Liver (tissue), 9 donors: ENCODE measurements around the gene MID1. TPM values are rescaled to one million over a fixed set of nuclear protein-coding genes. Genes with fewer than 3 reads are reported as not detected.
A peak's percentile ranks its signal among the peaks of the same experiment; 100 is the strongest.

Experiments
- DNase-seq: peaks from one replicate; pipeline ENCODE4 v3.0.0-alpha.2; 2017; ENCODE audit warnings: low spot score
- H3K27ac ChIP-seq, 2 donors: one replicate each; pipeline ENCODE4 v1.7.0; 2013; ENCODE audit warnings: inconsistent platforms in 2 of 2, low read length in 2 of 2, control low read depth in 1 of 2, low read depth in 1 of 2, mild to moderate bottlenecking in 1 of 2
- H3K27me3 ChIP-seq, 4 donors: one replicate each; pipeline versions ENCODE4 v1.6.1 to v1.7.0; 2013; ENCODE audit warnings: low read length in 3 of 4, inconsistent platforms in 1 of 4, mild to moderate bottlenecking in 1 of 4, moderate library complexity in 1 of 4; ENCODE audit not compliant: control insufficient read depth in 4 of 4, insufficient read depth in 4 of 4
- H3K36me3 ChIP-seq, 4 donors: one replicate each; pipeline versions ENCODE4 v1.6.1 to v1.7.0; 2013; ENCODE audit warnings: low read length in 3 of 4, mild to moderate bottlenecking in 3 of 4, low read depth in 1 of 4, moderate library complexity in 1 of 4; ENCODE audit not compliant: control insufficient read depth in 4 of 4, insufficient read depth in 3 of 4
- H3K4me1 ChIP-seq, 4 donors: one replicate each; pipeline versions ENCODE4 v1.6.1 to v1.7.0; 2013; ENCODE audit warnings: low read length in 3 of 4, mild to moderate bottlenecking in 3 of 4, moderate library complexity in 1 of 4; ENCODE audit not compliant: control insufficient read depth in 4 of 4, insufficient read depth in 4 of 4
- H3K4me3 ChIP-seq, 3 donors: one replicate each; pipeline versions ENCODE4 v1.6.1 to v1.7.0; 2013; ENCODE audit warnings: low read length in 3 of 3, control low read depth in 1 of 3, low read depth in 1 of 3, mild to moderate bottlenecking in 1 of 3
- H3K9ac ChIP-seq, 2 donors: one replicate each; pipeline ENCODE4 v1.7.0; 2013; ENCODE audit warnings: low read length in 2 of 2, mild to moderate bottlenecking in 2 of 2, moderate library complexity in 2 of 2, control low read depth in 1 of 2, low read depth in 1 of 2
- H3K9me3 ChIP-seq, 4 donors: one replicate each; pipeline versions ENCODE4 v1.6.1 to v1.7.0; 2013; ENCODE audit warnings: low read length in 3 of 4; ENCODE audit not compliant: control insufficient read depth in 4 of 4
- ATF3 ChIP-seq: IDR thresholded peaks from 2 replicates; pipeline ENCODE4 v1.6.1; 2016; ENCODE audit warnings: antibody characterized with exemption
- CTCF ChIP-seq: fragments of 150-350 bp; IDR thresholded peaks from 2 replicates; pipeline ENCODE4 v1.5.1; 2017; ENCODE audit warnings: improper control_type of control experiment, low read depth, low read length; ENCODE audit not compliant: missing input control
- EGR1 ChIP-seq, 2 donors: IDR thresholded peaks; 2 replicates each; pipeline ENCODE4 v1.6.1; 2016 to 2018; ENCODE audit warnings: antibody characterized with exemption in 2 of 2, low read depth in 2 of 2
- FOXA1 ChIP-seq: IDR thresholded peaks from 2 replicates; pipeline ENCODE4 v1.6.1; 2016; ENCODE audit warnings: antibody characterized with exemption
- FOXA2 ChIP-seq: IDR thresholded peaks from 2 replicates; pipeline ENCODE4 v1.6.1; 2016; ENCODE audit warnings: antibody characterized with exemption
- GABPA ChIP-seq, 2 donors: IDR thresholded peaks in 1 of 2; conservative IDR thresholded peaks in 1 of 2; 2 replicates each; pipeline ENCODE4 v1.6.1; 2016; ENCODE audit warnings: antibody characterized with exemption in 2 of 2, mild to moderate bottlenecking in 1 of 2, moderate library complexity in 1 of 2
- HNF4A ChIP-seq, 2 donors: conservative IDR thresholded peaks; 2 replicates each; pipeline ENCODE4 v1.6.1; 2016; ENCODE audit warnings: antibody characterized with exemption in 2 of 2, mild to moderate bottlenecking in 2 of 2
- HNF4G ChIP-seq: IDR thresholded peaks from 2 replicates; pipeline ENCODE4 v1.6.1; 2016; ENCODE audit warnings: antibody characterized with exemption
- JUND ChIP-seq, 2 donors: IDR thresholded peaks; 2 replicates each; pipeline ENCODE4 v1.6.1; 2016; ENCODE audit warnings: antibody characterized with exemption in 2 of 2
- MAX ChIP-seq: IDR thresholded peaks from 2 replicates; pipeline ENCODE4 v1.6.1; 2016; ENCODE audit warnings: antibody characterized with exemption
- NR2F2 ChIP-seq: IDR thresholded peaks from 2 replicates; pipeline ENCODE4 v1.6.1; 2016; ENCODE audit warnings: antibody characterized with exemption
- RAD21 ChIP-seq, 2 donors: IDR thresholded peaks; 2 replicates each; pipeline ENCODE4 v1.6.1; 2016; ENCODE audit warnings: antibody characterized with exemption in 2 of 2, mild to moderate bottlenecking in 2 of 2
- REST ChIP-seq: IDR thresholded peaks from 2 replicates; pipeline ENCODE4 v1.6.1; 2016; ENCODE audit warnings: antibody characterized with exemption, mild to moderate bottlenecking
- RXRA ChIP-seq, 2 donors: IDR thresholded peaks; 2 replicates each; pipeline ENCODE4 v1.6.1; 2017 to 2018; ENCODE audit warnings: antibody characterized with exemption in 2 of 2, mild to moderate bottlenecking in 1 of 2
- SP1 ChIP-seq: IDR thresholded peaks from 2 replicates; pipeline ENCODE4 v1.6.1; 2018; ENCODE audit warnings: antibody characterized with exemption, mild to moderate bottlenecking
- TAF1 ChIP-seq: conservative IDR thresholded peaks from 2 replicates; pipeline ENCODE4 v1.6.1; 2016; ENCODE audit warnings: antibody characterized with exemption, mild to moderate bottlenecking
- YY1 ChIP-seq: IDR thresholded peaks from 2 replicates; pipeline ENCODE4 v1.6.1; 2016; ENCODE audit warnings: antibody characterized with exemption, mild to moderate bottlenecking
- ZBTB33 ChIP-seq: IDR thresholded peaks from 2 replicates; pipeline ENCODE4 v1.6.1; 2016; ENCODE audit warnings: antibody characterized with exemption
- WGBS: extraction: QIAGEN DNeasy Blood & Tissue Kit; methylation state at CpG from one replicate; pipeline ENCODE4 v1.1.7; 2013; 5-methylcytosine and 5-hydroxymethylcytosine counted together
- polyA plus RNA-seq, 2 donors: library from polyadenylated mRNA; stranded (reverse) in 1 of 2; unstranded in 1 of 2; fragments of 200-250 nt in 1 of 2; fragments of >200 nt in 1 of 2; fragmentation: Nextera tagmentation in 1 of 2; extraction: Ambion mirVana in 1 of 2; gene quantifications; one replicate each; pipeline versions ENCODE4 v1.2.1 to v1.2.3, GENCODE V29; 2013 to 2015
- total RNA-seq, 2 donors: library from RNA; depleted of rRNA; stranded (reverse); fragments of >200 nt; gene quantifications; one replicate each; pipeline ENCODE4 v1.2.3, GENCODE V29; 2014
- donor health status: healthy.
- donor health status: healthy.
- donor health status: healthy.
- donor health status: healthy.
- donor health status: healthy.

MID1 gene
- 1 to 10 TPM; 4.0 to 7.9 TPM for total RNA-seq
- 1 to 10 TPM; 1.8 to 4.4 TPM for polyA plus RNA-seq

GRCh38 chrX:10620121-10620699, at the start of gene MID1:
MID1 (minus strand) TSS chrX:10620585; CDS start chrX:10567547, 53,038 bp downstream.
- WGBS: 1% methylated on average over 46 of the region's 46 CpGs
- Histone ChIP-seq H3K9me3 (no peaks in the 10 kb centered on the region), H3K27me3 (no peaks in the 10 kb centered on the region), H3K9ac (peak within 1 kb of the TSS; percentile 42 to 63), H3K4me1 (peaks cover 0 to 11% (median 3%) of the 10 kb centered on the region in 4 donors), H3K36me3 (no peaks in the 10 kb centered on the region), H3K4me3 (peak within 1 kb of the TSS; percentile 66 to 72 (median 69)), H3K27ac (peak within 1 kb of the TSS; percentile 59 to 67)
- peak; percentile 41 for DNase-seq
- no peak for TF ChIP-seq CTCF
- TF ChIP-seq RAD21 (IDR thresholded peaks at IDR 0.05): peak in 1 of 2 donors; percentile 47
- TF ChIP-seq FOXA1: no peak
- no peak for TF ChIP-seq EGR1 (IDR thresholded peaks at IDR 0.05; ENCODE audit: low read depth in 2 of 2)
- TF ChIP-seq SP1: peak; percentile 44
- TF ChIP-seq NR2F2: no peak
- peak in 1 of 2 donors; percentile 6 for TF ChIP-seq RXRA (IDR thresholded peaks at IDR 0.05)
- TF ChIP-seq TAF1: peak; percentile 14
- no peak for TF ChIP-seq ZBTB33
- no peak for TF ChIP-seq HNF4A (conservative IDR thresholded peaks at IDR 0.05)
- TF ChIP-seq REST: peak; percentile 36
- TF ChIP-seq JUND (IDR thresholded peaks at IDR 0.05): no peak
- no peak for TF ChIP-seq GABPA (IDR thresholded peaks at IDR 0.05 in 1 of 2, conservative IDR thresholded peaks at IDR 0.05 in 1 of 2)
- TF ChIP-seq FOXA2: no peak
- no peak for TF ChIP-seq ATF3
- no peak for TF ChIP-seq HNF4G
- TF ChIP-seq MAX: peak; percentile 18
- peak; percentile 33 for TF ChIP-seq YY1
